ENCODE measurements around the gene LSP1.

DNA sequence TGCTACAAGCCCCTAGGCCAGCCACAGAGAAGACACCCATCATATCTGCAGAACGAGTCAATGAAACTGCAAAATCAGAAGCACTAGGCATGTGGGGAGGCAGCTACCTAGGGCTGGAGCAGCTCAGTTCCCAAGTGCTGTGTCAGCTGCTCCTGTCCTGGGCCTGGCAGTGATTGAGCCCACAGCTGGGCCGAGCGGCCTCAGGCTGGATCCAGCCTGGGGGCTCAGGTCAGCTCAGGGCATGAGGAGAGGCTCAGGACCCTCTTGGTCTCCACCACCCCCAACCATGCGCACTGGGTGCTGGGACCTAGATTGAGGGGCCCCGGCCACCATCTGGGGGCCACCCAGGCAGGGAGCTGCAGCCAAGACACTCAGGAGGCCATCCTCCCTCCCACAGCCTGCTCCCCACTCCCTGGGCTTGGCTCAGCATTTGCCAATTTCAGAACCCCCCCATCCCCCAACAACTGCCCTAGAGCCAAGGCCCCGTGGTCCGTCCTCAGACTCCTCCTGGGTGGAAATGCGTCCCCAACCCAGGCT, 64.2 kb downstream of the LSP1 start:
- TF ChIP-seq POLR2AphosphoS5 (IDR thresholded peaks at IDR 0.05), result no peak
- no peak for TF ChIP-seq CTCF (IDR thresholded peaks at IDR 0.05)

Data from stomach (tissue), 4 donors.